HG03045 (cell line): ENCODE measurements around the gene GPR37L1.
"Not testable (repeated sequence)": the region's sequence is repeated elsewhere in the genome, so short reads cannot be mapped to it uniquely, and the experiment has no call there.

Experiments used
- ATAC-seq: cut with Tn5 transposase; IDR thresholded peaks from one replicate; pipeline ENCODE4 v1.9.1; 2021; ENCODE audit warnings: mild to moderate bottlenecking, moderate library complexity; ENCODE audit not compliant: unreplicated experiment

GPR37L1 gene

DNA sequence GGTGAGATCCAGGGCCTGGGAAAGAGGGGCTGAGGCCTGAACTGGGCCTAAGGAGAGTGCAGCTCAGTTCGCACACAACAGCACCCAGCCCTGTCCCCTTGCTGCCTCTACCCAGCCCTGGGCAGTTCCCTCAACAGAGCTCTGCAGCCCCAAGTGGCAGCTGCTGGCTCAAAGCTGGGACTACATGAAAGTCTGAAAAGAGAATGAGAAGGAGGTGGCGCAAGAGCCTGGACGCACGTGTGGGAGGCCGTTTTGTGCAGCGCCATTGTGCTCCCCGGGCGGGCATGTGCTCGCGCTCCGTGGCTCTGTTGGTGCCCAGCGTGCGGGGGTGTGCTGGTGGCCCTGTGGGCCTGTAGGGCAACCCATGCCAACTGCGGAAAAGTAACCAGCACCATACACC lies 10.3 kb downstream of the GPR37L1 start:
- no peak for ATAC-seq

DNA sequence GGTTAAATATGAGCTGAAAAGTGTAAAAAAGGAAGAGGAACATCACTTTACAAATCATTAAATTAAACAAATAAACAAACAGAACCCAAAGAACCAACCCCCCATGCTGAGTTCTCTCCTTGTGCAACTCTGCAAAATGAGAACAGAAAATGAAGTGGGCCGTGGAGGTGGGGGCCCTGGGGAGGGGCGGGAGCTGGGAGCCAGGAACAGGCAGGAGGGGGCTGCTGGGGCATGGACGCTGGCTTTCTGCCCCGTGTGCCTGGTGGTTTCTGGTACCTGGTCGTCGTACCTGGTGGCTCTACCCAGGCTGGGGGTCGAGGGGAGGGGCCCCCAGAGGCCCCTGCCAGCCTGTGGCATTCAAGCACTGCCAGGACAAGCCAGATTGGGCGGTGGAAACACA lies 10.8 kb downstream of the GPR37L1 start:
- ATAC-seq, result no peak

DNA sequence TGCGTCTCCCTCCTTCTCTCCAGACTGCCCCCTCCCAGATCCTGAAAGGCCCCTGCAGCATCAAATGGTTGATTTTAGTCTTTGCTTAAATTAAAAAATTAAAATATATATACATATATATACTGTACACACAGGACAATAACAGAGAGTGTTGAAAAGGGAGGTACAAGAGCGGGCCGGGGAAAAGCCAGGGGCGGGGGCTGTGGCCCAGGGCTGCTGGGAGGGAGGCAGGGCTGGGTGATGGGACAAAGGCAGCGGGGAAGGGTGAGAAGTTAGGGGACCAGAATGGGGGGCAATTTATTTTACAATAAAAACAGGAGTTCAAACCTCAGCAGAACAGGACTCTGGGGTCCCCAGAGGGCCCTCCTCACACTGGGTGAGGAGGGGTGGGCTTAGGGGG lies 11.3 kb downstream of the GPR37L1 start:
- no peak for ATAC-seq

DNA sequence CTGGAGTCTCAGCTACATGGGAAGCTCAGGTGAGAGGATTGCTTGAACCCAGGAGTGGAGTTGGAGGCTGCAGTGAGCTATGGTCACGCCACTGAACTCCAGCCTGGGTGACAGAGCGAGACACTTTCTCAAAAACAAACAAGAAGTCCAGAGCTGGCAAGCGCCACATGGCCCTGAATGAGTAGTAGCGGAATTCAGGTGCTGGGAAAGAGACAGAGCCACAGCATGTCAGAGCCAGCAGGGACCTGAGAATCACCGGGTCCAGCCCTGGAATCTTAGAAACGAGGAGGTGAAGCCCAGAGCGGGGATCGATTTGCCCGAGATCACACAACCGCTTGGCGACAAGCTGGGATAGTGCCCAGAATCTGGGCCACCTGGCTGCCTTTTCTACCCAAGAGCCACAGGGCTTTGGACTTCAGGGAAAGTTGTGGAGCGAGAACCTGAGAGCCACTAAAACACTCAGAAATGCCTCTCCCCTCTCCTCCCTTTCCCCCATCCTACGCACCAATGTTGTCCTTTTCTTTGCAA lies 12.0 kb downstream of the GPR37L1 start:
- no peak for ATAC-seq

DNA sequence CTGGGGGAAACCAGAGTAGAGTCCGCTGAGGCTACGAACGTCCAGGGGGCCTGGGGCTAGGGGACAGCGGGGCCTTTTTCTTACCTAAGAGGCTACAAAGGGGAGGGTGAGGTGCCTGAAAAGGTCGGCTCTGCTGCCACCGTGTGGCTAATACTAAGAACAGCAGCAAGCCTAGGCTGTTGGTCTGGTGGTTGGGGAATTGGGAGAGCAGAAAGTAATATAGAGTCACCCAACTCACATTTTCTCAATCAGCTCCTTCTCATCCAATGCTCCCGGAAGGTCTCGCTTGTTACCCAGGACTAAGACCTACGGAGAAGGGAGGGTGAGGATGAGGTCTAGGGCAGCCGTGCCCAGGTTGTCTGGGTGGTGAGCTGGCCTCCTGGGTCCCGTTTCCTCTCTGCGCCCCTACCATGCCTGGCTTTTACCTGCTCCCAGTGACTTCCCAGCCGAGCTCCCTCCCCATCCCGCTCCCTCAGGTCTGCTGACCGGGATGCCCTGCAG lies 12.6 kb downstream of the GPR37L1 start:
- ATAC-seq, result peak; percentile 53

DNA sequence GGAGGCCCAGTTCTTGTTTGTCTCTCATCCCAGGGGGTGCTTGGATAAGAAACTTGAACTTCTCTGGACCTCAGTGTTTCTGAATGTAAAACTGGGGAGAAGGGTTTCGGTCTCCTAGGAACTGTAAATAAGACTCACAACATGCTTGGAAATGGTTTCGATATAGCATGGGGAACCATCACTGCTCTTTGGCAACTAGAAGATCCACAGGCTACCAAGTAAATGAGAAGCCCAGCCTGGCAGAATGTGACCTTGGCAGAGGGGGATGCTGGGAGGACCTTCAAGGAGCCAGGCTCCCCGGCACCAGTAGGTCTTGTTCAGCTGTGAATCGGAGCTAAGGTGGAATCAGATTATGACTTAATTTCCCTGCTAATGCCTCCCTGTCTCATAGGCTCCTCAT lies 18.1 kb downstream of the GPR37L1 start:
- ATAC-seq, result no peak

DNA sequence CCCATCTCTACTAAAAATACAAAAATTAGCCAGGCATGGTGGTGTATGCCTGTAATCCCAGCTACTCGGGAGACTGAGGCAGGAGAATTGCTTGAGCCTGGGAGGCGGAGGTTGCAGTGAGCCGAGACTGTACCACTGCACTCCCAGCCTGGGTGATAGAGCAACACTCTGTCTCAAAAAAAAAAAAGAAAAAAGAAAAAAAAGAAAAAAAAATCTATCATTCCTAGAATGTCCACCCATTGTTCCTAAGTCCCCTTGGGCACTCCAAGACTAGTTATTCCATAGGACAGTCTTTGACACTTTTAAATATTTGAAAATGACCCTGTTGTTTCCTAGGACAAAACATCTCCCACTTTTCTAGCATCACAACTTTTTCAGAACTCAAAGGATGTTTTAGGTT lies 18.8 kb downstream of the GPR37L1 start:
- not testable (repeated sequence) for ATAC-seq

DNA sequence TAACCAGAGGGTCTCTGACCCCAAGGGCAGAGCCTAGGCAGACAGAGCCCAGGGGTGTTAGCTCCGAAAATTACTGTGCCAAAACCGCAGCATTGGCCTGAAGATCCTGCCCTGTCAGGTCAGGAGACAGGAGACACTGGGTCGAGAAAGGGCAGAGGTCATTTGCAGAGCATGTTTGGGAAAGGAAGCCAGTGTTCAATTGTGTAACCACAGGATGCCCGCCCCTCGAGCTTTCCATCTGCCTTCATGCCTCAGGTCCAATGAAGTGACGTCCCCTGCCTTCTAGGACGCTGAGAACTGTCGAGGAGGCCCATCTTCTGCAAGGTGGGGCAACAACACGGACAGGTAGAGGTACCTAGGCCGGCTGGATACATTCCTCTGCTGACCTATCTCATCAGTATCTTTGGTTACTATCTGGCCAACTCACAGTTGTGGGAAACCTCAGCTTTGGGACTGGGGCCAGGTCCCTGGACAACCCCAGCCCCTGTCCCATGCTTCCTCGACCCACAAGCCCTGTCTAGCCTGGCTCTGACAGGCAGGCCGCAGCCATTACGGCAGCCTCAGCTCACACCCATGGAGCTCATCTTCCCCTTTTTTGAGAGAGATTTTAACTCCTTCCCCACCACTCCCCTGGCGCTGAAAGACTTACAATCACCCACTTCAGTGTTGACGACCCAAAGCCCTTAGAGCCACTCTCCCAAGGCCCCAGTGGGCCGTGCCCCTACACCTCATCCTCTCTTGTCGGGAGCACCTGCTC lies 20.5 kb downstream of the GPR37L1 start:
- peak; percentile 7 for ATAC-seq

DNA sequence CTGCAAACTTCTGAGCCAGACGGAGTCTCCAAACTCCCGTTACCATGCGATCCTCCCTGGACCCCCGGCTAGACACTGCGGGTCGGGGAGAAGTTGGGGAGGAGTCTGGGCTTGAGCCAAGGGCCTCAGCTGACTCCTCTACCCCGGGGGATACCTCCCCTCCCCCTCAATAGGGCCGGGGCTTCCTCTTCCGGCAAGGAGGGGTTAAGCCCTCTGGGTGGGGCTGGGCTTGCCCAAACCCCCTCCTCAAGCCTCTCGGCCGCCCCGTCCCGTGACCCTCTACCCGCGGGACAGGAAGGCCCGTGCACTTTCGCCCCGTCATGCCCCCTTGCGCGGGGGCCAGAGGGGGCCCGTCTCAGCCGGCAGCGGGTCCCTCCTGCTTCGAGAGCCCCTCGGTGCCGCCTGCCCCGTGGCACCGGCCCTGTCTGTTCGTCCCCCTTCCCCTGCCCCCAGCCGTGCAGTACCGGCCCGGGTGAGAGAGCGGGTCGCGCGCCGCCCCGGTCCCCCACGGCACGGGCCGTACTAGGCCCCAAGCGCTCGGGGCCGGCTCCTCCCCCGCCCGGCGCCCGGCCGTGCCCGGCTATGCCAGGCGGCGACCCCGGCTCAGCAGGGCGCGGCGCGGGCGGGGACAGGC lies 21.2 kb downstream of the GPR37L1 start:
- ATAC-seq, result peak; percentile 38

DNA sequence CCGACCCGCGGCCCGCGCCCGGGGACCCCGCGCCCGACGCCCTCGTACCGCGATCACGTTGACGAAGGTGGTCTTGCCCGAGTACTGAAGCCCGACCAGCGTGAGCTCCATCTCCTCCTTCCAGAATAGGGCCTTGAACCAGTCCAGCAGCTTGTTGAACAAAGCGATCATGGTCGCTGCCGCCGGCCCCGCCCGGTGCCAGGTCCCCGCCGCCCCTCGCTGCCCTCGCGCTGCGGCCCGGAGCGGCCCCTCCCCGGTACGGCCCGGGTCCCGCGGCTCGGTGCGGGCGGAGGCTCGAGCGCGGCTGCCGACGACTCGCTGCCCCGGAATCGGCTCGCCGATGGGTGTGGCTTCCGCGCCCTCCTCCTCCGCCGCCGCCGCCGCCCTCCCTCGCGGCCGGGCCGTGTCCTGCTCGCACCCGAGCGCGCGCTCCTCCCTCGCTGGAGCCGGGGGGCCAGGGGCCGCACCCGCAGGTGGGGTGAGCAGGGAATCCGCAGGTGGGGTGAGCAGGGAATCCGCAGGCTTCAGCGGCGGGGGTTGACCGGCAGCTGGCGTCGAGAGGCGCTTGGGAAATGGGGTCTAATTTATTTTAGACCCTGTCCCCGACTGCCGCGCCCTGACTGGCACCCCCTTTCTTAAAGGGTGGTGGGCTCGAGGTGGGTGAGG lies 21.8 kb downstream of the GPR37L1 start, which contains the start of gene ARL8A:
ARL8A (minus strand) TSS at position 336 of the 666 bp plus-strand sequence; CDS start at position 171, 165 bp downstream.
- peak; percentile 67 for ATAC-seq

DNA sequence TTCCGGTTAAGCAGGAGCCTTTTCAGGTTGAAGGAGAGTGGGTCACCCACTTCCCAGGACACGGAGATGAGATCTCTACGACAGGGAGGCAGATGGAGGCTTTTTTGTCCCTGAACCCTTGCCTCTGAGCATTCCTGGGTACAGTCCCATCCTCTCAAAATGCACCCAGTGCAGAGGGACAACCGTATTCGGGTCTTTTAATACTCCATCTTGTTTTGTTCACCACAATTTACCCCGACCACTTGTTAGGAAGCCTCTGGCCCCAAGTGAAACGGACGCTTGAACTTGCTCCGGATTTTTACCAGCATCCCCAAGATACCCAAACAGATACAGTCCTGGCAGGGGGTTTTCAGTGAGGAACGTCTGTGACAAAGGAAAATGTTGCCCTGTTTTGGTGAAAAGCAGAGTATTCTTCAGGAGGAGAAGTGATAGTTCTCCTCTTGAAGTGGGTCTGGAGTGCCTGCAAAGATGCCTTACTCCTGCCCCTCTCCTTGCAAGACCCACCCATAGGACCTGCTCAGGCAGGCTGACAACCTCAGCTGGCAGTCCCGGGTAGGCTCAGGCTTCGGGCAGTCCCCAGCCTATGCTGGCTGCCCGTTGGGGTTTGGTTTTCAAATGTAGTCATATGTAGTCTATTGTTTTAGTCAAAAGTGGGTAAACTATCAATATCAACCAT lies 22.5 kb downstream of the GPR37L1 start:
- ATAC-seq, result no peak

DNA sequence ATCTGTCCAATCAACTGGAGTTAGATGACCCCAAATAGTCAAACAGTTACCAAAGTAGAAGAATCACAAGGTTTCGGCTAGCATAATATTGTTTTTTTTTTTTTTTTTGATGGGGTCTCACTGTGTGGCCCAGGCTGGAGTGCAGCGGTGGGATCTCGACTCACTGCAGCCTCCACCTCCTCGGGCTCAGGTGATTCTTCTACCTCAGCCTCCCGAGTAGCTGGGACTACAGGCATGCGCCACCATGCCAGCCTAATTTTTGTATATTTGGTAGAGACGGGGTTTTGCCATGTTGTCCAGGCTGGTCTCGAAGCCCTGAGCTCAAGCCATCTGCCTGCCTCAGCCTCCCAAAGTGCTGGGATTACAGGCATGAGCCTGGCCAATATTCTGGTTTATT lies 23.0 kb downstream of the GPR37L1 start:
- not testable (repeated sequence) for ATAC-seq

DNA sequence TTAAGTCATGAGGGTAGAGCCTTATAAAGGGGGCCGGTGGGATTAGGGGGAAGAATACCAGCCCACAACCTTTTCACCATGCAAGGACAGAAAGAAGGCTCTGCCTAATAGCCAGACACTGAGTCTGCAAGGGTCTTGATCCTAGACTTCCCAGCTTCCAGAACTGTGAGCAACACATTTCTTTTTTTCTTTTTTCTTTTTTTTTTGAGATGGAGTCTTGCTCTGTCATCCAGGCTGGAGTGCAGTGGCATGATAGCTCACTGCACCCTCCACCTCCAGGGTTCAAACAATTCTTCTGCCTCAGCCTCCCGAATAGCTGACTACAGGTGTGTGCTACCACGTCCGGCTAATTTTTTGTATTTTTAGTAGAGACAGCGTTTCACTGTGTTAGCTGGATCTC lies 23.6 kb downstream of the GPR37L1 start:
- ATAC-seq, result no peak

DNA sequence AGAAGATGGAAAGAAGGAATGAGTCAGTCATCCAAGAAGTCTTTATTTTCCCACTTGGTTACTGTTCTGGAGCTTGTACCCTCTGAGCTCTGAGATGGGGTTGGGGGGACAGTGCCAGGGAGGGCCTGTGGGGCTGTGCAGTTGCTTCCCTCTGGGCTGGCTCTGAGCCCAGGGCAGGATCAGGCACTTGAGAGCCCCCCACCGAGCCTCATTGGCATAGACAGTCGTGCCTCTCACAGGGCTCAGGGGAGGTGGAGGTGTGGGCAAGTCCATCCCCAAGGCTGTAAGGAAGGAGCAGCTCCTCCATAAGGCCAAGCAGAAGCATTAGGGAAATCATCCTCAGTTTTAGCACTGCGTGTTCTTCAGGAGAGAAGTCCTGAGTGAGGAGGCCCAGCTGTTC lies 24.3 kb downstream of the GPR37L1 start:
- ATAC-seq, result no peak

DNA sequence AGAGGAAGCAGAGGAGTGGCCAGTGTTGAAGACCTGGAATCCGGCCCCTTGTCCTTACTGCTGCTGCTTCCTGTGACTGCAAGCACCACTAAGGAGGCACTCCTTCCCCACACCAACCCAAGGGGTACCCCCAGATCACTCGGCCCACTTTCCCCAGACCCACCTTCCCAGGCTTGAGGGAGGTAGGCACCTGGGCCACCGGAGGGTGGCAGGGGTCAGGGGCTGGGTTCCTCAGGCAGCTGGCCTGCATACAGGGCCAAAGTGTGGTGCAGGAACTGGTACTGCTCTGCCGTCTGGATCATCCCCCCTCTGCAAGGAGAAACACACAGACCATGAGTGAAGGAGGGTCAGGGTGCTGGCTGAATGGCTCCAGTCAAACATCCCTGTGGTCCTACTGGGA lies 25.7 kb downstream of the GPR37L1 start:
- ATAC-seq, result no peak

DNA sequence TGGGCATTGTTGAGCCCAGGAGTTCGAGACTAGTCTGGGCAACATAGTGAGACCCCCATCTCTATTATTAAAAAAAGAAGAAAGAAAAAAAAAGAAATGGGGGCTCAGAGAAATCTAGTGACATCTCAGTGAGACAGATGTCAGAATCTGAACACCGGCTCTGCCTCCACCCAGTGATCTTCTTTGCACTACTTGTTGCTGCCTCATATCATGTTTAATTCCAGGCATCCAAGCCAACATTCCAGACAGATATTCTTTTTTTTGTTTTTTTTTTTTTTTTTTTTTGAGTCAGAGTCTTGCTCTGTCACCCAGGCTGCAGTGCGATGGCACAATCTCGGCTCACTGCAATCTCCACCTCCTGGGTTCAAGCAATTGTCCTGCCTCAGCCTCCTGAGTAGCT lies 26.8 kb downstream of the GPR37L1 start:
- ATAC-seq, result no peak

DNA sequence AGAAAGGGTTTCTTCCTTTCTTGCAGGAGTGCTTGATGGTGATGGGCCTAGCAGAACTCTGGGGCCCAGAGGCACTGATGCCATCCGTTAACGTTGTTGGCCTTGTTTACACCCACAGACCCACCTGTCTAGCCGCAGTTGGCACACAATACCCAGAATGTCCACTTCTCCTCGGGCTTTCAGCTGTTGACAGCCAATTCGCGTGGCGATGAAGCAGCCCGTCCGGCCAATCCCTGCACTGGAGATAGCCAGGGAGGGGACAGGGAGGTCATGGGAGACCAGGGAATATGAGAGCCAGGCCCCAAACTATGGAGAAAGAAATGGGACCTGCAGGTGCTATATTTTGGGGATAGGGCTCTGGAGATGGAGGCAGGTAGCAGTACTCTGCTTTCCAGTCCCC lies 27.5 kb downstream of the GPR37L1 start:
- no peak for ATAC-seq

DNA sequence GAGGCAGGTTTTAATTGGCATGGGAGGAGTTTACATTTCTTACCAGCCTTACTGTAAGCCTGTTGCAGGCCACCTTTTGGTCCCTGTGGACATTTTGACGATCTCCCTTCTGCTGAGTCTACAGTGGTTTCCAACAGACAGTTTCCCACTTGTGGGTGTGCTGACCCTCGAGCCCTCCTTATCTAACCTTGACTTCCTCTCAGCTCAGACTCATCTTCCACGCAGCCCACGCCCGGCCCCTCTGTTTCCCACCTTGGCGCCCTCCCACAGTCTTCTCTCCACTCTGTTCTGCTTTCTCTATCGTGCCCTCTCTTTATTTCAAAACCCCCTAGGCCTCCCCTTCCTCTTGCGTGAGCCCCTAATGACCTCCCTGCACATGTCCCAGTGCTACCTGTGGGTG lies 27.9 kb downstream of the GPR37L1 start:
- ATAC-seq, result no peak

DNA sequence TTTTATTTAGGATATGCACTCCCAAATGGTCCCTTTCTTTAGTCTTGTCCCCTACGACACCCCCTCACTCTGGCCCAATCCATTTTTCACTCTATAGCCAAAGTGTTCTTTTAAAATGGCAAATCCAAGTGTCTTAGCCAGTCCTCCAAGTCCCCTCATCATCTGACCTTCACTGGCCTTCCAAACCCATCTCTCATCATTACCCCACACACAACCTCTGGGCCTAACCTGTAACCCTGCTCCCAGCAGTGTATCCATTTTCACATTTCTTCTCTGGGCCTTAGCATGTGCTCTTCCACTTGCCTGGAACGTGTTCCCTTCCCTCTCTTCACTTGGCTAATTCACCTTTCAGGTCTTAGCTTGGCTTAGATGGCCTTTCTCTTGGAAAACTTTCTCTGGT lies 28.3 kb downstream of the GPR37L1 start:
- no peak for ATAC-seq

DNA sequence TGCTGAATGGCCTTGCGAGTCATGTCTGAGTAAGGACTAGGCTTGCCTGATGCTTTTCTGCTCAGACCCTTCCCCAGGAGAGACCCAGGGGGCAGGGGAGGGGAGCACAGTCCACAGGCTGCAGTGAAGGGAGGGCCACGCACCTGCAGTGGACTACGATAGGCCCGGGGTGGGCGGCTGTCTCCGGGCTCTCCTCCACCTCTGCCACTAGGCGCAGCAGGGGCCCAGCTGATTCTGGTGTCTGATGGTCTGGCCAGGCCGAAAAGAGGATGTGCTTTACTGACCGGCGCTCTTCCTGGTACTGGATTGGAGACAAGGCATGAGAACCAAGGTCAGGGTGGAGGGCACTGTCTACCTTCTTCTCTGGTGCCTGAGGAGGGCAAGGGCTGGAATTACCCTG lies 29.7 kb downstream of the GPR37L1 start:
- ATAC-seq, result no peak

DNA sequence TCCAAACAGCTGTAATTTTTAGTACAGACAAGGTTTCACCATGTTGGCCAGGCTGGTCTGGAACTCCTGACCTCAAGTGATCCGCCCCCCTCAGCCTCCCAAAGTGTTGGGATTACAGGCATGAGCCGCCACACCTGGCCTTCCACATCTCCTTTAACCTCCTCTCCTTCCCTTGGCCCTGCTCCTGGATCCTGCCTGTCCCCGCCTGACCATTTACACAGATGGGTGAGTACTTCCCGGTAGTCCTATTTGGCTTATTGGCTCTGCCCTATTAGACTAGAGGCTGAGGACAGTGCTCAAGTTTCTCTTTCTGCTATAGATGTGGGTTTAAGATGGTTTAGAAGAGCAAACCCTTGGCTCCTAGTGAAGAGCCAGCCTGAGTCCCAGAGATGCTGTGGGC lies 30.6 kb downstream of the GPR37L1 start:
- ATAC-seq, result no peak
